Mammary epithelial cell (primary cell): ENCODE measurements around the gene FARP1.

Source experiments
- CTCF ChIP-seq, 2 donors: IDR thresholded peaks in 1 of 2; conservative IDR thresholded peaks in 1 of 2; 2 replicates each; pipeline ENCODE4 v1.5.1; 2011 to 2012; ENCODE audit warnings: inconsistent platforms in 2 of 2, low read length in 2 of 2, mild to moderate bottlenecking in 2 of 2, control low read depth in 1 of 2, low read depth in 1 of 2; ENCODE audit not compliant: insufficient read depth in 1 of 2; ENCODE audit errors: extremely low read depth in 1 of 2
- EZH2 ChIP-seq: IDR thresholded peaks from 2 replicates; pipeline ENCODE4 v1.6.1; 2012; ENCODE audit warnings: low read length, inconsistent platforms, borderline replicate concordance

GRCh38 chr13:98384739-98385138 is 241.8 kb downstream of the FARP1 start:
- TF ChIP-seq CTCF (conservative IDR thresholded peaks at IDR 0.05 in 1 of 2, IDR thresholded peaks at IDR 0.05 in 1 of 2; ENCODE audit: extremely low read depth in 1 of 2, insufficient read depth in 1 of 2, low read depth in 1 of 2, low read length in 2 of 2) (no peak), EZH2 (no peak)
